H9 (cell line): ENCODE results near the gene TRPM2. TPM values are rescaled to one million over a fixed set of nuclear protein-coding genes. Genes with fewer than 3 reads are reported as not detected.

Source experiments
- DNase-seq: peaks from one replicate; pipeline ENCODE4 v3.0.0-alpha.2; 2017
- H2AFZ ChIP-seq: one replicate; pipeline ENCODE4 v1.6.1; 2013; ENCODE audit warnings: mild to moderate bottlenecking, low read length, control low read depth, moderate library complexity
- H2AK5ac ChIP-seq: 2 replicates; pipeline ENCODE4 v1.6.1; 2013; ENCODE audit warnings: low read length, control low read depth, mixed read lengths; ENCODE audit not compliant: insufficient read length
- H2BK120ac ChIP-seq: one replicate; pipeline ENCODE4 v1.6.1; 2013; ENCODE audit warnings: low read depth, mild to moderate bottlenecking, low read length, control low read depth, inconsistent platforms; ENCODE audit not compliant: poor library complexity, severe bottlenecking
- H2BK12ac ChIP-seq: 2 replicates; pipeline ENCODE4 v1.6.1; 2013; ENCODE audit warnings: low read length, control low read depth, mixed read lengths, low read depth; ENCODE audit not compliant: insufficient read length
- H2BK15ac ChIP-seq: 2 replicates; pipeline ENCODE4 v1.6.1; 2013; ENCODE audit warnings: low read depth, low read length, control low read depth
- H2BK20ac ChIP-seq: one replicate; pipeline ENCODE4 v1.6.1; 2013; ENCODE audit warnings: low read depth, mild to moderate bottlenecking, low read length, control low read depth, inconsistent platforms; ENCODE audit not compliant: poor library complexity, severe bottlenecking
- H2BK5ac ChIP-seq: 2 replicates; pipeline ENCODE4 v1.6.1; 2013; ENCODE audit warnings: low read length, control low read depth, mixed read lengths; ENCODE audit not compliant: insufficient read length
- H3K14ac ChIP-seq: 2 replicates; pipeline ENCODE4 v1.6.1; 2013; ENCODE audit warnings: low read length, control low read depth; ENCODE audit not compliant: insufficient read depth
- H3K18ac ChIP-seq: 2 replicates; pipeline ENCODE4 v1.6.1; 2013; ENCODE audit warnings: low read depth, mild to moderate bottlenecking, mixed read lengths, low read length, control low read depth; ENCODE audit not compliant: insufficient read length
- H3K23ac ChIP-seq: 2 replicates; pipeline ENCODE4 v1.6.1; 2013; ENCODE audit warnings: low read length, control low read depth, mixed read lengths, low read depth; ENCODE audit not compliant: insufficient read length
- H3K23me2 ChIP-seq: 2 replicates; pipeline ENCODE4 v1.6.1; 2013; ENCODE audit warnings: low read depth, mild to moderate bottlenecking, mixed read lengths, low read length, control low read depth; ENCODE audit not compliant: insufficient read length, poor library complexity, severe bottlenecking
- H3K27ac ChIP-seq: 2 replicates; pipeline ENCODE4 v1.5.1; 2013; ENCODE audit warnings: low read length, control low read depth, mixed read lengths, low read depth; ENCODE audit not compliant: insufficient read length
- H3K27me3 ChIP-seq: 2 replicates; pipeline ENCODE4 v1.6.1; 2013; ENCODE audit warnings: low read length, control low read depth, inconsistent platforms; ENCODE audit not compliant: insufficient read depth
- H3K4ac ChIP-seq: 2 replicates; pipeline ENCODE4 v1.6.1; 2013; ENCODE audit warnings: low read depth, mild to moderate bottlenecking, control low read depth, inconsistent platforms, low read length, moderate library complexity
- H3K4me1 ChIP-seq: 2 replicates; pipeline ENCODE4 v1.6.1; 2013; ENCODE audit warnings: low read length, control low read depth, inconsistent platforms; ENCODE audit not compliant: insufficient read depth
- H3K4me2 ChIP-seq: 2 replicates; pipeline ENCODE4 v1.6.1; 2013; ENCODE audit warnings: low read length, control low read depth, mixed read lengths; ENCODE audit not compliant: insufficient read length, insufficient read depth
- H3K56ac ChIP-seq: 2 replicates; pipeline ENCODE4 v1.6.1; 2013; ENCODE audit warnings: low read depth, mild to moderate bottlenecking, mixed read lengths, low read length, control low read depth; ENCODE audit not compliant: insufficient read length
- H3K79me1 ChIP-seq: 2 replicates; pipeline ENCODE4 v1.6.1; 2013; ENCODE audit warnings: low read depth, mild to moderate bottlenecking, moderate library complexity, low read length, control low read depth, inconsistent platforms; ENCODE audit not compliant: insufficient read depth, poor library complexity, severe bottlenecking
- H3K79me2 ChIP-seq: 2 replicates; pipeline ENCODE4 v1.6.1; 2013; ENCODE audit warnings: low read length, control low read depth, inconsistent platforms; ENCODE audit not compliant: insufficient read depth
- H3K9ac ChIP-seq: 2 replicates; pipeline ENCODE4 v1.6.1; 2013; ENCODE audit warnings: low read length, control low read depth, mixed read lengths; ENCODE audit not compliant: insufficient read length; ENCODE audit errors: extremely low read depth
- H3K9me3 ChIP-seq: one replicate; pipeline ENCODE4 v1.6.1; 2013; ENCODE audit warnings: low read depth, low read length, inconsistent platforms; ENCODE audit not compliant: control insufficient read depth
- H3T11ph ChIP-seq: one replicate; pipeline ENCODE4 v1.6.1; 2013; ENCODE audit warnings: mild to moderate bottlenecking, low read length, control low read depth, inconsistent platforms
- H4K20me1 ChIP-seq: one replicate; pipeline ENCODE4 v1.6.1; 2013; ENCODE audit not compliant: control insufficient read depth, insufficient read length, insufficient read depth
- H4K5ac ChIP-seq: 2 replicates; pipeline ENCODE4 v1.6.1; 2013; ENCODE audit warnings: low read depth, mild to moderate bottlenecking, mixed read lengths, low read length, control low read depth; ENCODE audit not compliant: insufficient read length
- H4K8ac ChIP-seq: replicated peaks from 2 replicates; pipeline ENCODE4 v1.6.1; 2013; ENCODE audit warnings: low read length, control low read depth, mixed read lengths, low read depth; ENCODE audit not compliant: insufficient read length
- H4K91ac ChIP-seq: 2 replicates; pipeline ENCODE4 v1.6.1; 2013; ENCODE audit warnings: low read depth, mild to moderate bottlenecking, moderate library complexity, mixed read lengths, low read length, control low read depth; ENCODE audit not compliant: insufficient read length
- H3K27ac Mint-ChIP-seq, 3 experiments: 2 replicates in 2 of 3; 3 replicates in 1 of 3; pipeline ENCODE4 v1.8.0; 2020 to 2021; ENCODE audit warnings: mixed read lengths in 3 of 3, mild to moderate bottlenecking in 1 of 3, moderate library complexity in 1 of 3
- H3K27me3 Mint-ChIP-seq: 2 replicates; pipeline ENCODE4 v1.8.0; 2021; ENCODE audit warnings: low read depth, mild to moderate bottlenecking, moderate library complexity, mixed read lengths
- H3K36me3 Mint-ChIP-seq, 3 experiments: 2 replicates in 2 of 3; 3 replicates in 1 of 3; pipeline ENCODE4 v1.8.0; 2020 to 2021; ENCODE audit warnings: low read depth in 3 of 3, mixed read lengths in 3 of 3; ENCODE audit not compliant: insufficient read depth in 1 of 3
- H3K4me1 Mint-ChIP-seq, 2 experiments: 2 replicates each; pipeline ENCODE4 v1.8.0; 2020; ENCODE audit warnings: mixed read lengths in 2 of 2
- H3K4me3 Mint-ChIP-seq, 2 experiments: 2 replicates in 1 of 2; 3 replicates in 1 of 2; pipeline ENCODE4 v1.8.0; 2020 to 2021; ENCODE audit warnings: mild to moderate bottlenecking in 2 of 2, mixed read lengths in 2 of 2, moderate library complexity in 1 of 2
- H3K9me3 Mint-ChIP-seq, 2 experiments: 2 replicates in 1 of 2; 3 replicates in 1 of 2; pipeline ENCODE4 v1.8.0; 2020; ENCODE audit warnings: mild to moderate bottlenecking in 2 of 2, mixed read lengths in 2 of 2, moderate library complexity in 1 of 2
- WGBS: extraction: QIAGEN DNeasy Blood & Tissue Kit; methylation state at CpG from one replicate; pipeline ENCODE4 v1.1.7; 2013; ENCODE audit warnings: missing lambda C conversion rate, low lambda C conversion rate, mixed read lengths; ENCODE audit not compliant: insufficient read length; ENCODE audit errors: extremely low coverage; 5-methylcytosine and 5-hydroxymethylcytosine counted together
- total RNA-seq: library from RNA; stranded (reverse); gene quantifications from 2 replicates; pipeline ENCODE4 v1.2.1, GENCODE V29; 2021
- TF ChIP-seq, protein P1 (sequence below): fragments of 200-600 bp; sonication (generic); conservative IDR thresholded peaks from 3 replicates; pipeline ENCODE4 v1.8.0; 2021; ENCODE audit warnings: antibody characterized with exemption, mild to moderate bottlenecking

Gene TRPM2
- total RNA-seq, 1 experiment from 2014 or later, result 0.68 TPM

DNA sequence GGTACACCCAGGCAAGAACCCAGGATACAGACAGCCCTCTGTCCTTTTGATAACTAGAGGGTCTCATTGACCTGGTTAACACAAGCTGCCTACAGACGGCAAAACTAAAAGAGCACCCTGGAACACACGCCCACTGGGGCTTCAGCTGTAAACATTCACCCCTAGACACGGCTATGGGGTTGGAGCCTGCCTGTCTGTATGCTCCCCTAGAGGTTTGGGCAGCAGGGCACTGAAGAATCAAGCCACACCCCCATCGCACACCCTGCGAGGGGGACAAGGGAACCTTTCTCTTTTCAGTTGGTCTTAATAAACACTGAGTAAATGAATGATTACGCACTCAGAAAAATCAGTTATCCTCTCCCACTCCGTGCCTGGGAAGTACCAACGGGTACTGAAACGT lies 137.4 kb downstream of the TRPM2 start:
- H3K36me3 Mint-ChIP-seq, result peaks cover 35 to 53% (median 41%) of the 10 kb centered on the region in 3 experiments
- H3K18ac ChIP-seq, result no peak overlapping the region
- H3K4me3 Mint-ChIP-seq, result no peak overlapping the region
- H3K27me3 Mint-ChIP-seq, result peaks cover 2% of the 10 kb centered on the region; the same call in 1 of the 2 replicates
- no peak overlapping the region for H3K27ac ChIP-seq
- H4K8ac ChIP-seq, result no peak overlapping the region
- peaks cover 9 to 11% of the 10 kb centered on the region in 2 experiments for H3K4me1 Mint-ChIP-seq
- H2BK15ac ChIP-seq, result no peak overlapping the region
- H2BK12ac ChIP-seq, result no peak overlapping the region
- no CpG with 5 or more reads among the region's 9 CpGs for WGBS
- H3K23me2 ChIP-seq, result peaks cover 3% of the 10 kb centered on the region
- H2BK20ac ChIP-seq, result no peak overlapping the region
- H3K4me1 ChIP-seq, result no peaks in the 10 kb centered on the region
- no peaks in the 10 kb centered on the region for H3K27me3 ChIP-seq
- H3K9me3 ChIP-seq, result peaks cover 24% of the 10 kb centered on the region
- H3K9me3 Mint-ChIP-seq, result peaks cover 28 to 34% of the 10 kb centered on the region in 2 experiments
- no peak overlapping the region for H3K27ac Mint-ChIP-seq
- H4K5ac ChIP-seq, result no peak overlapping the region
- no peak overlapping the region for H3K9ac ChIP-seq
- no peak overlapping the region for H2AK5ac ChIP-seq
- no peaks in the 10 kb centered on the region for H4K20me1 ChIP-seq
- no peak overlapping the region for H3K14ac ChIP-seq
- H3T11ph ChIP-seq, result no peak overlapping the region
- TF ChIP-seq, protein P1, sequence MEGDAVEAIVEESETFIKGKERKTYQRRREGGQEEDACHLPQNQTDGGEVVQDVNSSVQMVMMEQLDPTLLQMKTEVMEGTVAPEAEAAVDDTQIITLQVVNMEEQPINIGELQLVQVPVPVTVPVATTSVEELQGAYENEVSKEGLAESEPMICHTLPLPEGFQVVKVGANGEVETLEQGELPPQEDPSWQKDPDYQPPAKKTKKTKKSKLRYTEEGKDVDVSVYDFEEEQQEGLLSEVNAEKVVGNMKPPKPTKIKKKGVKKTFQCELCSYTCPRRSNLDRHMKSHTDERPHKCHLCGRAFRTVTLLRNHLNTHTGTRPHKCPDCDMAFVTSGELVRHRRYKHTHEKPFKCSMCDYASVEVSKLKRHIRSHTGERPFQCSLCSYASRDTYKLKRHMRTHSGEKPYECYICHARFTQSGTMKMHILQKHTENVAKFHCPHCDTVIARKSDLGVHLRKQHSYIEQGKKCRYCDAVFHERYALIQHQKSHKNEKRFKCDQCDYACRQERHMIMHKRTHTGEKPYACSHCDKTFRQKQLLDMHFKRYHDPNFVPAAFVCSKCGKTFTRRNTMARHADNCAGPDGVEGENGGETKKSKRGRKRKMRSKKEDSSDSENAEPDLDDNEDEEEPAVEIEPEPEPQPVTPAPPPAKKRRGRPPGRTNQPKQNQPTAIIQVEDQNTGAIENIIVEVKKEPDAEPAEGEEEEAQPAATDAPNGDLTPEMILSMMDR, result no peak
- no peak overlapping the region for H2BK120ac ChIP-seq
- H3K23ac ChIP-seq, result no peak overlapping the region
- H4K91ac ChIP-seq, result no peak overlapping the region
- H2AFZ ChIP-seq, result no peak overlapping the region
- peaks cover 6% of the 10 kb centered on the region for H3K79me1 ChIP-seq
- H3K4me2 ChIP-seq, result no peak overlapping the region
- no peak overlapping the region for H2BK5ac ChIP-seq
- H3K56ac ChIP-seq, result no peak overlapping the region
- H3K4ac ChIP-seq, result no peak overlapping the region
- no peak for DNase-seq
- peaks cover 7% of the 10 kb centered on the region; the same call in 1 of the 2 replicates for H3K79me2 ChIP-seq

Other genes starting within 250 kb of the TRPM2 start
- gene PWP2, start 246.2 kb upstream of the TRPM2 start, total RNA-seq, result 6.0 and 6.3 TPM in 2 replicates
- gene GATD3, start 219.9 kb upstream of the TRPM2 start, total RNA-seq, result 13.2 and 14.1 TPM in 2 replicates
- gene ICOSLG, start 112.7 kb upstream of the TRPM2 start, total RNA-seq, result 6.6 and 6.8 TPM in 2 replicates
- 0.70 and 0.77 TPM in 2 replicates for gene DNMT3L, start 91.7 kb upstream of the TRPM2 start, total RNA-seq
- gene AIRE, start 67.7 kb upstream of the TRPM2 start, total RNA-seq, result 0.17 and 0.39 TPM in 2 replicates
- 105 and 107 TPM in 2 replicates for gene PFKL, start 53.6 kb upstream of the TRPM2 start, total RNA-seq
- 16.9 and 17.0 TPM in 2 replicates for gene CFAP410, start 14.2 kb upstream of the TRPM2 start, total RNA-seq
- 2.6 and 3.1 TPM in 2 replicates for gene LRRC3, start 101.9 kb downstream of the TRPM2 start, total RNA-seq
- gene KRTAP10-1, start 186.6 kb downstream of the TRPM2 start, total RNA-seq, result not detected in 2 replicates
- gene KRTAP10-2, start 197.9 kb downstream of the TRPM2 start, total RNA-seq, result not detected in 2 replicates
- gene KRTAP10-3, start 205.2 kb downstream of the TRPM2 start, total RNA-seq, result not detected in 2 replicates
- not detected in 2 replicates for gene KRTAP10-4, start 220.1 kb downstream of the TRPM2 start, total RNA-seq
- not detected in 2 replicates for gene KRTAP10-5, start 227.0 kb downstream of the TRPM2 start, total RNA-seq
- gene KRTAP10-6, start 238.9 kb downstream of the TRPM2 start, total RNA-seq, result not detected in 2 replicates
- gene KRTAP10-7, start 247.0 kb downstream of the TRPM2 start, total RNA-seq, result not detected in 2 replicates